Astrocyte of the cerebellum (primary cell): ENCODE results near the gene GALNT1.

ENCODE experiments used
- DNase-seq: peaks from one replicate; pipeline ENCODE4 v3.0.0-alpha.2; 2011; ENCODE audit warnings: low read depth
- H3K4me3 ChIP-seq: 2 replicates; pipeline ENCODE4 v1.5.1; 2011; ENCODE audit warnings: mild to moderate bottlenecking, low read depth, low read length, moderate library complexity
- in situ Hi-C: cut with HindIII; loops from 2 replicates; pipeline ENCODE4 v1.10.0; 2017; ENCODE audit warnings: low sequenced_read_pairs
- TF ChIP-seq, protein P1 (sequence below): IDR thresholded peaks from 2 replicates; pipeline ENCODE4 v1.5.1; 2012; ENCODE audit warnings: low read length, low read depth, moderate library complexity, mild to moderate bottlenecking; ENCODE audit errors: missing control alignments

GALNT1 gene

GRCh38 chr18:35616664-35617423 is 35.3 kb downstream of the GALNT1 start:
- H3K4me3 ChIP-seq: peak overlapping the region; percentile 6
- TF ChIP-seq, protein P1, sequence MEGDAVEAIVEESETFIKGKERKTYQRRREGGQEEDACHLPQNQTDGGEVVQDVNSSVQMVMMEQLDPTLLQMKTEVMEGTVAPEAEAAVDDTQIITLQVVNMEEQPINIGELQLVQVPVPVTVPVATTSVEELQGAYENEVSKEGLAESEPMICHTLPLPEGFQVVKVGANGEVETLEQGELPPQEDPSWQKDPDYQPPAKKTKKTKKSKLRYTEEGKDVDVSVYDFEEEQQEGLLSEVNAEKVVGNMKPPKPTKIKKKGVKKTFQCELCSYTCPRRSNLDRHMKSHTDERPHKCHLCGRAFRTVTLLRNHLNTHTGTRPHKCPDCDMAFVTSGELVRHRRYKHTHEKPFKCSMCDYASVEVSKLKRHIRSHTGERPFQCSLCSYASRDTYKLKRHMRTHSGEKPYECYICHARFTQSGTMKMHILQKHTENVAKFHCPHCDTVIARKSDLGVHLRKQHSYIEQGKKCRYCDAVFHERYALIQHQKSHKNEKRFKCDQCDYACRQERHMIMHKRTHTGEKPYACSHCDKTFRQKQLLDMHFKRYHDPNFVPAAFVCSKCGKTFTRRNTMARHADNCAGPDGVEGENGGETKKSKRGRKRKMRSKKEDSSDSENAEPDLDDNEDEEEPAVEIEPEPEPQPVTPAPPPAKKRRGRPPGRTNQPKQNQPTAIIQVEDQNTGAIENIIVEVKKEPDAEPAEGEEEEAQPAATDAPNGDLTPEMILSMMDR: no peak
- in situ Hi-C loops: no loop called here
- peak; percentile 76 for DNase-seq

- no peak overlapping the region for H3K4me3 ChIP-seq
- TF ChIP-seq, protein P1: no peak
- in situ Hi-C loops: no loop called here
- no peak for DNase-seq
Measured at GRCh38 chr18:35617865-35618264, 36.3 kb downstream of the GALNT1 start.

DNA sequence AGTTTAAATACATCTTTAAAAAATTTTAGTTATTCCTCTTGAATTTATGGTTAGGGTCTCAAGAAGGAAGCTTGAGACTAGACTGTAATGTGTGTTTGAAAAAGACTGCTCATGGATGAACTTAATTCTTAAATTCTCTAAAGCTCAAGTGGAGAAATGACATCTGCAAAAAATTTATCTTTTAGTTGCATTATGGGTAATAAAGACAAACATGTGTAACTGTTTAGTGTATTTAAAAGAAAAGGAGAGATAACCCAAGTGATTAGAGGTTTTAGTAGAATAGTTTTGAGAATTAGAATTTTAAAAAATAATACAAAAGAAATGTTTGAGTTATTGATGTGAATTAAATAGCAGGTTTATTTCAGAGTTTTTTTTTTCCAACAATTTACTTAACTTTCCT is 36.7 kb downstream of the GALNT1 start:
- no peak for DNase-seq
- in situ Hi-C loops: no loop called here
- H3K4me3 ChIP-seq: no peak overlapping the region
- TF ChIP-seq, protein P1: no peak

DNA sequence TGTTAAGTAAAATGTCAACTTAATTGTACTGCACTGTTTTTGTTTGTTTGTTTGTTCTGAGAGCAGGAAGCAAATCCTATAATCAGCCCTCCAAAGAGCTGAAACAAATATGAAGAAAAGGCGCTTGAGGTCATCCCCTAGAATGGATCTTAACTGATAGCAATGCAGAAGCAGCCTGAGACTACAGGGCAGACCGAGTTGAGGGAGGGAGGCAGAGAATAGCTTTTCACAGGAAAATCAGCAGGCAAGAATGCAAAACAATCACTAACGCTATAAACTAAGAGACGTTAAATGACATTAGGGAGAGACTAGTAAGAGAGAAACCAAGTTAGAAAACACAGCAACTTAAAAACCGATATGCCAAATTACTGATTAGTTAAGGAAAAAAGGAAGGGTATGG is 37.2 kb downstream of the GALNT1 start:
- TF ChIP-seq, protein P1: no peak
- in situ Hi-C loops: no loop called here
- no peak overlapping the region for H3K4me3 ChIP-seq
- DNase-seq: no peak

DNA sequence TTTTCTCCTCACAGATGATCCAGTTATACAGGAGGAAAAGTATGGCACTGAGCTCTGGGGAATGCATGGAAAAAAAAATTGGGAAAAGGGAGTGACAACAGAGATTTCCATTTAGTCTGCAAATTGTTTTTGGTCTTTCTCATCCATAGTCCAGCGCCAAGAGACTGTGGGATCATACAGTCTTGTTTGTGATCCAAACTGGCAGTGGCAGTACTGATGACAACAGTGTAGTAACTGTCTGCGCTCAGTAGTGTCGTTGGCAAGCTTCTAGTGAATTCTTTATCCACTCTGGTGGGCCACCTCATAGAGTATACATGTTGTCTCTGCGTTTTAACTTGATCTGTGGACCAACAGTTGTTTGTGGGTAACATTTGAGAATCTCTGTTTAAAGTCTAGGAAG is 37.9 kb downstream of the GALNT1 start:
- in situ Hi-C loops: no loop called here
- DNase-seq: no peak
- TF ChIP-seq, protein P1: no peak
- H3K4me3 ChIP-seq: no peak overlapping the region

DNA sequence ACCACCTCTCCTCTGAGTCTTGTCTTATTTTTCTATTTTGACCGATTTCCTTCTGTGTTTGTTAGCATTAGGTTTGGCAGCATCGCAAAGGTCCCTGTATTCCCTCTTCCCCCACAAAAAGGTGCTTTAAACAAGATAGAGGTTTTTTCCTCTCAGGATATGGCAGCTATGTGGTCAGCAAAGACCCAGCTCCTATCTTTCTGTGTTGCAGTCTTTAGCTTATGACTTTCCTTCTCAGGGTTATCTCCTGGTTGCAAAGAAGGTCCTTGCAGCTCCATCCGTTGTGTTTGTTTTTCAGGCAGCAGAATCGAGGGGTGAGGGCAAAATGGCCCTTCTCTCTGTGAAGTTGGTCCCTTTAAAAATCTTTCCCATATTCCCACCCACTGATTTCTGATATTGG is 38.4 kb downstream of the GALNT1 start:
- no peak overlapping the region for H3K4me3 ChIP-seq
- TF ChIP-seq, protein P1: no peak
- no peak for DNase-seq
- in situ Hi-C loops: no loop called here
